ENCODE data around the gene RNASE12.
"Not testable (repeated sequence)": the region's sequence is repeated elsewhere in the genome, so short reads cannot be mapped to it uniquely, and the experiment has no call there.

Gene RNASE12

GRCh38 chr14:20620798-20621478 is 29.8 kb upstream of the RNASE12 start:
- Histone ChIP-seq H3K9ac (ENCODE audit: low read depth, low read length) (no peak overlapping the region), H3K4me1 (ENCODE audit: insufficient read depth, low read length) (no peaks in the 10 kb centered on the region), H3K36me3 (ENCODE audit: insufficient read depth, low read length) (no peaks in the 10 kb centered on the region), H3K9me3 (ENCODE audit: control insufficient read depth, insufficient read depth, low read length) (no peaks in the 10 kb centered on the region)

GRCh38 chr14:20619688-20620087 is 28.5 kb upstream of the RNASE12 start:
- not testable (repeated sequence) for H3K9ac ChIP-seq (ENCODE audit: low read depth, low read length); H3K36me3 ChIP-seq (ENCODE audit: insufficient read depth, low read length); H3K4me1 ChIP-seq (ENCODE audit: insufficient read depth, low read length); H3K9me3 ChIP-seq (ENCODE audit: control insufficient read depth, insufficient read depth, low read length)

DNA sequence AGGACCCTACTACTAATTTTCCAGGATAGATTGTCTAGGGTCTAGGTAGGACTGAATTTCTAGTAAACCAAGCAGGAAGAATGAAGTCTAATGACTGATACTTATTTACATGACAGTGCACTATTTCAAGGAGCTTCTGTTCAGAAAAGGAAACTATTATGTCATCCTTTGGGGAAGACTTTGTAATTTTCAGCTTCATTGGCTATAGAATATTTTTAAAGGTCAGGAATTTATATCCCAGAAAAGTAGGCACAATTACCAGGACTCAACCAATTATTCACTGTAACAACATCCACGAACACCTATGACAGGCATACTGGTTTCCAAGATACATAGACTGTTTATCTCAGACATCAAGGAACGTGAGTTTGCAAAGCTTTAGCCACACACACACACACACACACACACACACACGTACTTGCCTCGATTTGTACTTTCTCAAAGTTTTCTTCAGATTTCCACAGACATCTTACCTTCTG is 27.1 kb upstream of the RNASE12 start:
- no peaks in the 10 kb centered on the region for H3K9me3 ChIP-seq (ENCODE audit: control insufficient read depth, insufficient read depth, low read length)
- no peak overlapping the region for H3K9ac ChIP-seq (ENCODE audit: low read depth, low read length)
- H3K36me3 ChIP-seq (ENCODE audit: insufficient read depth, low read length): no peaks in the 10 kb centered on the region
- 0 out of 2 replicates have a peak, but pooled peaks cover 5% of the 10 kb centered on the region for H3K4me1 ChIP-seq (ENCODE audit: insufficient read depth, low read length)

- no peaks in the 10 kb centered on the region for H3K36me3 ChIP-seq (ENCODE audit: insufficient read depth, low read length)
- no peaks in the 10 kb centered on the region for H3K9me3 ChIP-seq (ENCODE audit: control insufficient read depth, insufficient read depth, low read length)
- H3K4me1 ChIP-seq (ENCODE audit: insufficient read depth, low read length): 0 out of 2 replicates have a peak, but pooled peaks cover 5% of the 10 kb centered on the region
- H3K9ac ChIP-seq (ENCODE audit: low read depth, low read length): no peak overlapping the region
These were observed 26.2 kb upstream of the RNASE12 start for GRCh38 chr14:20617138-20618003.

DNA sequence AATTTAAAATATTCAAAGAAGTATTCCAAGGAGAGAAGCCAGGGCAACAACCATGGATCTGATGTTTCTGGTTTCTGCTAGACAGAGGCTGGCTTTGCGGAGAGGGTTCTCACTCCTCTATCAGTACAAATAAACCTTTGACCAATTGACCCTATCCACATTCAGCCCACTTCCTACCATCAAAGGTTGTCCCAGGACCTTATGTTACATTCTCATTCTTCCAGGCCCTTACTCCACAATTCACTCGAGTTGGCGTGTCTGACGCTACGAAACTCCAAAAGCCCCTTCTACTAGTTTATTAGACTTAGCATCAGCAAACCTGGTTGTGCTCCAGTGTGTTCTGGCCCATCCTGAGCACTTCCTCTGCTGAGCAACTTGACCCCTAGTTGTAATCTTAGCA is 24.8 kb upstream of the RNASE12 start:
- Histone ChIP-seq H3K9ac (ENCODE audit: low read depth, low read length) (no peak overlapping the region), H3K4me1 (ENCODE audit: insufficient read depth, low read length) (0 out of 2 replicates have a peak, but pooled peaks cover 5% of the 10 kb centered on the region), H3K36me3 (ENCODE audit: insufficient read depth, low read length) (no peaks in the 10 kb centered on the region)

GRCh38 chr14:20614038-20614840 is 23.1 kb upstream of the RNASE12 start:
- H3K4me1 ChIP-seq (ENCODE audit: insufficient read depth, low read length): 0 out of 2 replicates have a peak, but pooled peaks cover 5% of the 10 kb centered on the region

More for the DNA sequence above, 24.8 kb upstream of the RNASE12 start:
- no peaks in the 10 kb centered on the region for H3K9me3 ChIP-seq (ENCODE audit: control insufficient read depth, insufficient read depth, low read length)

DNA sequence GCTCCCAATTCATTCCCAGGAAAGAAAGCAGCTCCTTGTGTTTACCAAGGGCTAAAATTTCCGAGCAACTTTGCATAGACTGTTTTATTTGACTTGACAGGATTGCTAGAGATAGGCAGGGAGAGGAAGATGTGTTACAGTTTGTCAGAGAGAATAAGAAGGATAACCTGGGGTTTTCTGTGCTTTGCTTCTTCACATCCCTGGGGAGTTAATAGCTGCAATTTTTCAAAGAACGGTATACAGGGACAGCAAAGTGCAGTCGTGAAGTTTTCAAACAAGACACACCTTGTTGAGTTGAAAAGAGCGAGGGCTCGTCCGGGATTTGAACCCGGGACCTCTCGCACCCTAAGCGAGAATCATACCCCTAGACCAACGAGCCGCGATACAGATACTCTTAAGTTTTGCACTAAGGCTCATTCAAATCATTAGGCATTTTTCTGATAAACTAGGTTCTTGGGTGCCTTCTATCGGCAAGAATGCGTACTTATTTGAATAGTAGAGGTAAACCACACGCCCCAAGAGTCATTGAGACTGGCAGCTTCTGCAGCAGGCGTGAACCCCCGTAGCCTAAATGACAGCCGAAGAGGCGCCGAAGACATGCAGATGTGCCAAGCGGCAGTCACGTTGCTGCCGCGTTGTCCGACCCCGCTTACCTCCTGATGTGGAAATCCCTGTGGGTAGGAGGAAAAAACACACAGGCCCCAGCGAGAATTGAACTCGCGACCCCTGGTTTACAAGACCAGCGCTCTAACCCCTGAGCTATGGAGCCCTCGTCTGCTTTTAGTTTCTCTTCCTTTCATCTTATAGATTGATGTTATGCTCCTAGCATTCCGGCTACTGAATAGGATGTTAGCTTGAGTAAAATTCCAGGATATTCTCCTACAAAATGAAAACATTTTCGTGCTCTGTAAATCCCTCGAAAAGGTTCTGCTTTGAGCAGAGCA is 22.2 kb upstream of the RNASE12 start:
- Histone ChIP-seq H3K9me3 (ENCODE audit: control insufficient read depth, insufficient read depth, low read length) (no peaks in the 10 kb centered on the region), H3K4me1 (ENCODE audit: insufficient read depth, low read length) (0 out of 2 replicates have a peak, but pooled peaks cover 5% of the 10 kb centered on the region), H3K9ac (ENCODE audit: low read depth, low read length) (peak overlapping the region; percentile 92), H3K36me3 (ENCODE audit: insufficient read depth, low read length) (no peaks in the 10 kb centered on the region)

More at GRCh38 chr14:20614038-20614840, 23.1 kb upstream of the RNASE12 start:
- Histone ChIP-seq H3K9me3 (ENCODE audit: control insufficient read depth, insufficient read depth, low read length) (no peaks in the 10 kb centered on the region), H3K36me3 (ENCODE audit: insufficient read depth, low read length) (no peaks in the 10 kb centered on the region), H3K9ac (ENCODE audit: low read depth, low read length) (peak overlapping the region; percentile 92)

GRCh38 chr14:20612403-20612802 is 21.2 kb upstream of the RNASE12 start:
- no peaks in the 10 kb centered on the region for H3K36me3 ChIP-seq (ENCODE audit: insufficient read depth, low read length)
- H3K4me1 ChIP-seq (ENCODE audit: insufficient read depth, low read length): peaks cover 9% of the 10 kb centered on the region; the same call in 1 of the 2 replicates
- no peaks in the 10 kb centered on the region for H3K9me3 ChIP-seq (ENCODE audit: control insufficient read depth, insufficient read depth, low read length)
- H3K9ac ChIP-seq (ENCODE audit: low read depth, low read length): no peak overlapping the region

DNA sequence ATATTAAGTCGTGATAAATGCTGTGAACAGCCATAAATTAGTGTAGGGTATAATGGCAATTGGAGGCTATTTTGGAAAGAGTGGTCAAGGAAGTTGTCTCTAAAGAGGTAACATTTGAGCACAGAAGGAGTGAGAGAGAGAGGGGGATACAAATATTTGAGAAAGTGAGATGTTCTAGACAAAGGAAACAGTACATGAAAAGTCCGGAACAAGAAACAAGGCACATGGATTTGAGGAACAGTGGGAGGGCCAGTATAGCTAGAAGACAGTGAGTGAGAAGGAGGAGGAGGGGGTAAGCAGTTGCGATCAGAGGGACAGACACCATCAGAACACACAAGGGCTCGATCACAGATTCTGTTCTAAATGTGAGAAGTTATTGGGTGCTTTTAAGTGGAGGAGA is 20.1 kb upstream of the RNASE12 start:
- Histone ChIP-seq H3K36me3 (ENCODE audit: insufficient read depth, low read length) (no peaks in the 10 kb centered on the region), H3K4me1 (ENCODE audit: insufficient read depth, low read length) (peaks cover 9% of the 10 kb centered on the region; the same call in 1 of the 2 replicates), H3K9ac (ENCODE audit: low read depth, low read length) (no peak overlapping the region), H3K9me3 (ENCODE audit: control insufficient read depth, insufficient read depth, low read length) (no peaks in the 10 kb centered on the region)

DNA sequence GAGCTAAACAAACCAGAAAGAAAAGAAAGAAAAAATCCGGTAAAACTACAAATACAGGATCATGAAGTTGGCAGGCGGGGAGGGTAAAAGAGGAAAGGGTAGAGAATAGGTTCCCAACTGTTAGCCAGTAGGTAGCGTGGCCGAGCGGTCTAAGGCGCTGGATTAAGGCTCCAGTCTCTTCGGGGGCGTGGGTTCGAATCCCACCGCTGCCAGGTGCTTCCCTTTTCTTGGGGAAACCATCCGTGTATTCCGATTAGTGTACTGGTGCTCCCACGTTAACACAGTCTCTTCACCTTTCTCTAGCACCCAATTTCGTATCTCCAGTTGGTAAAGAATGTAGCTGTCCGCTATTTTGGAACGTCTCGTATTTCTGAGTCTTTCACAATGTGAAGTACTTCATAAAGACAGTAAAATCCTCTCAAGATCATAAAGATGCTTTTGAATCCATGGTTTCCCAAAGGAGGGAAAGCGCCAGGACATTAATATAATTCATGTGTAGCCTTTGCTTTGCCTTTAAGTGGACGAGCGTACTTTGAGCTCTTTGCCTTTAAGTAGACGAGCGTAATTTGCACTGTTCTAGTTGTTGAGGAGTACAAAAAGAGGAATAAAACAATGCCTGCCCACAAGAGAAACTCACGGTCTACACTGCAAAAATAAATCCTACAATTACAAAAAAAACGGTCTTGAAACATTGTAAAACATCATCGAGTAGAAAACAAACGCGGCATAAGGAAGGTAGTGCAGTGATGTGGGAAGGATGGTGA is 19.0 kb upstream of the RNASE12 start:
- Histone ChIP-seq H3K36me3 (ENCODE audit: insufficient read depth, low read length) (no peaks in the 10 kb centered on the region), H3K4me1 (ENCODE audit: insufficient read depth, low read length) (peaks cover 9% of the 10 kb centered on the region; the same call in 1 of the 2 replicates), H3K9me3 (ENCODE audit: control insufficient read depth, insufficient read depth, low read length) (no peaks in the 10 kb centered on the region)

DNA sequence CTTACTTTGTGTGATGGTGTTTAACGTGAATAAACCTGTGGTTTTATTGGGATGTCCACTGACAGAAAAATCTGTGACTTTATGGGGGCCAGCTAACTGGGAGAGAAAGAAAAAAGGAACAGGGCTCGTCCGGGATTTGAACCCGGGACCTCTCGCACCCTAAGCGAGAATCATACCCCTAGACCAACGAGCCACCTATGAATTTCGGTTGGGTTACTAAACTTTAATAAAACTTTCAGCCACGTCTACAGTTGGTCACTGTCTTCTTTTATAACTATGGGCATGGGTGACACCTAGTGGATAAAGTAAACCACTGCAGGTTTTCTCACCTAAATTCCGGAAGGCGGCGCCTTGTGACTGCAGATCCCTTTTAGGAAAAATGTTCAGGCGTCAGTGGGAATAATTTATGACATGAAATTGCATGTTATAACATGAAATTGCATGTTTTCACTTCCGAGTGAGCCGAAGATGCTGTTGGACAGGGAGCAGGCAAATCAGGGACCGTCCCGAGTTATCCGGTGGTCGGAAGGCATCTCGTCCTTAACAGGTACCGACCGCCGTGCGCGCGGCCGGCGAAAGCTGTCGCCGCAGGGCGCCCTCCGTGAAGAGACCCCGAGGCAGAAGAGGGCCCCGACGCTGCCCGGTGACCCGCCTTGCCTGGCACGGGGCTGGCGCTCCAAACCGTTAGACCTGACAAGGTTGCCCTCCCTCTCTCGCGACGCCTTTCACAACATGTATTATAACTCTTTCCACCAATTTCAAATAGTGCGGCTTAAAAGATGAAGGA is 18.2 kb upstream of the RNASE12 start:
- Histone ChIP-seq H3K4me1 (ENCODE audit: insufficient read depth, low read length) (peaks cover 3% of the 10 kb centered on the region; the same call in 1 of the 2 replicates), H3K9ac (ENCODE audit: low read depth, low read length) (peak overlapping the region; percentile 91), H3K9me3 (ENCODE audit: control insufficient read depth, insufficient read depth, low read length) (no peaks in the 10 kb centered on the region), H3K36me3 (ENCODE audit: insufficient read depth, low read length) (no peaks in the 10 kb centered on the region)

More for the DNA sequence above, 19.0 kb upstream of the RNASE12 start:
- H3K9ac ChIP-seq (ENCODE audit: low read depth, low read length): peak overlapping the region; percentile 91

Measured in ES-I3 (cell line).